Measurements from ENCODE around the gene GPR62. TPM values are rescaled to one million over a fixed set of nuclear protein-coding genes. Genes with fewer than 3 reads are reported as not detected.
A peak's percentile ranks its signal among the peaks of the same experiment; 100 is the strongest.
"Not testable (repeated sequence)": the region's sequence is repeated elsewhere in the genome, so short reads cannot be mapped to it uniquely, and the experiment has no call there.

The GPR62 gene
- total and polyA plus RNA-seq, 4 experiments from 2014 or later: not detected

GRCh38 chr3:51985063-51985462 lies 29.9 kb downstream of the GPR62 start:
- DNase-seq: no peak
- Mint-ChIP-seq H3K36me3 (no peaks in the 10 kb centered on the region), H3K9me3 (no peaks in the 10 kb centered on the region), H3K4me1 (peaks cover 7 to 29% (median 23%) of the 10 kb centered on the region in 4 donors), H3K4me3 (peak overlapping the region in 2 of 8 donors; percentile 57 to 69), H3K27ac (peak overlapping the region; percentile 5 to 84 (median 70)), H3K27me3 (no peaks in the 10 kb centered on the region)
- POLR2A ChIA-PET (ENCODE audit: partially characterized antibody): interaction anchor here (5.3 to 8.2 kb wide), 2 partner anchors 10 to 11 kb away, joined by 59 to 65 read pairs; partner anchors contain the start of genes ABHD14A, ABHD14B and RPL29
- Histone ChIP-seq H3K9me3 (ENCODE audit: control insufficient read depth in 1 of 2, low read length in 2 of 2) (no peaks in the 10 kb centered on the region), H3K27me3 (ENCODE audit: insufficient read depth, low read length) (no peaks in the 10 kb centered on the region), H3K27ac (ENCODE audit: low read depth, low read length) (no peak overlapping the region), H3K4me1 (ENCODE audit: insufficient read depth, low read length) (peaks cover 26% of the 10 kb centered on the region), H3K4me3 (ENCODE audit: low read length in 2 of 2) (no peak overlapping the region), H3K36me3 (ENCODE audit: insufficient read depth, low read length) (no peaks in the 10 kb centered on the region)
- CTCF ChIA-PET (ENCODE audit: partially characterized antibody): interaction anchor here (4.5 kb wide), 1 partner anchor 9 kb away, joined by 29 read pairs; the partner anchor contains the start of gene RPL29
- intact Hi-C loops (cut with micrococcal nuclease): no loop called here

- H3K36me3 ChIP-seq (ENCODE audit: insufficient read depth, low read length): no peaks in the 10 kb centered on the region
- no peak overlapping the region for H3K27ac ChIP-seq (ENCODE audit: low read depth, low read length)
- Mint-ChIP-seq H3K27me3 (no peaks in the 10 kb centered on the region), H3K36me3 (peaks cover 2 to 3% of the 10 kb centered on the region in 2 donors), H3K4me1 (peaks cover 7 to 26% (median 19%) of the 10 kb centered on the region in 4 donors), H3K4me3 (no peak overlapping the region), H3K9me3 (no peaks in the 10 kb centered on the region), H3K27ac (peak overlapping the region in 3 of 7 donors; percentile 17 to 48 (median 47))
- POLR2A ChIA-PET (ENCODE audit: partially characterized antibody): interaction anchor here (0.6 to 8.2 kb wide), 3 partner anchors 8 to 12 kb away, joined by 3 to 65 read pairs (median 59); partner anchors contain the start of genes ABHD14A, ABHD14B and RPL29
- CTCF ChIA-PET (ENCODE audit: partially characterized antibody): interaction anchor here (1.0 to 1.7 kb wide), 2 partner anchors 12 to 67 kb away, joined by 3 to 4 read pairs; partner anchors contain the start of gene ABHD14B
- no peaks in the 10 kb centered on the region for H3K27me3 ChIP-seq (ENCODE audit: insufficient read depth, low read length)
- H3K4me1 ChIP-seq (ENCODE audit: insufficient read depth, low read length): peaks cover 21% of the 10 kb centered on the region
- intact Hi-C loops (cut with micrococcal nuclease): no loop called here
- H3K4me3 ChIP-seq (ENCODE audit: low read length in 2 of 2): no peak overlapping the region
- no peaks in the 10 kb centered on the region for H3K9me3 ChIP-seq (ENCODE audit: control insufficient read depth in 1 of 2, low read length in 2 of 2)
- no peak for DNase-seq
Observed at GRCh38 chr3:51986010-51986947, 31.1 kb downstream of the GPR62 start.

DNA sequence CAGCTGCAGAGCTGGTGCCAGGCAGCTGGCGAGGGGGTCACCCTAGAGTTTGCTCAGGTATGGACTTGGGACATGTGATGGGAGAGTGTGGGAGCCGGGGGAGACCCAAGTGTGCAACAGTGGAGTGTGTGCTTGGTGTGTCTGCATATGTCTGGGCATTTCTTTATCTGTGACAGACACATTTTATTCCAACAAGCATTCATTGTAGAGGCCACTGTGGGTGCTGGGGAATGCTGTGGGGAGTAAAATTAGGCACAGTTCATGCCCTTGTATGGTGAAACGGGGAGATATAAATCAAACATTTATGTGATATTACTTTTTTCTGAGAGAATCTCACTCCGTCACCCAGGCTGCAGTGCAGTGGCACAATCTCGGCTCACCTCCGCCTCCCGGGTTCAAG lies 32.4 kb downstream of the GPR62 start:
- intact Hi-C loops (cut with micrococcal nuclease): no loop called here
- Histone ChIP-seq H3K4me3 (ENCODE audit: low read length in 2 of 2) (no peak overlapping the region), H3K36me3 (ENCODE audit: insufficient read depth, low read length) (peaks cover 3% of the 10 kb centered on the region), H3K9me3 (ENCODE audit: control insufficient read depth in 1 of 2, low read length in 2 of 2) (no peaks in the 10 kb centered on the region), H3K27me3 (ENCODE audit: insufficient read depth, low read length) (no peaks in the 10 kb centered on the region), H3K27ac (ENCODE audit: low read depth, low read length) (no peak overlapping the region), H3K4me1 (ENCODE audit: insufficient read depth, low read length) (peaks cover 12% of the 10 kb centered on the region)
- POLR2A ChIA-PET (ENCODE audit: partially characterized antibody): interaction anchor here (0.6 to 8.2 kb wide), 2 partner anchors 7 to 33 kb away, joined by 3 to 59 read pairs; partner anchors contain the start of gene RPL29
- CTCF ChIA-PET (ENCODE audit: partially characterized antibody): interaction anchor here (1.7 kb wide), 1 partner anchor 66 kb away, joined by 4 read pairs; no protein-coding TSS in a partner anchor
- H3K9me3 Mint-ChIP-seq: no peaks in the 10 kb centered on the region
- H3K4me1 Mint-ChIP-seq: peaks cover 3 to 26% (median 16%) of the 10 kb centered on the region in 4 donors
- no peak for DNase-seq
- H3K27me3 Mint-ChIP-seq: no peaks in the 10 kb centered on the region
- H3K4me3 Mint-ChIP-seq: no peak overlapping the region
- H3K27ac Mint-ChIP-seq: peak overlapping the region in 4 of 7 donors; percentile 20 to 74 (median 64)
- H3K36me3 Mint-ChIP-seq: peaks cover 6 to 8% of the 10 kb centered on the region in 2 donors

GRCh38 chr3:51988286-51989146 lies 33.3 kb downstream of the GPR62 start:
- Histone ChIP-seq H3K27ac (ENCODE audit: low read depth, low read length) (no peak overlapping the region), H3K9me3 (ENCODE audit: control insufficient read depth in 1 of 2, low read length in 2 of 2) (no peaks in the 10 kb centered on the region), H3K27me3 (ENCODE audit: insufficient read depth, low read length) (no peaks in the 10 kb centered on the region), H3K4me1 (ENCODE audit: insufficient read depth, low read length) (peaks cover 15% of the 10 kb centered on the region), H3K4me3 (ENCODE audit: low read length in 2 of 2) (no peak overlapping the region), H3K36me3 (ENCODE audit: insufficient read depth, low read length) (peaks cover 6% of the 10 kb centered on the region)
- Mint-ChIP-seq H3K27me3 (no peaks in the 10 kb centered on the region), H3K27ac (peak overlapping the region in 5 of 7 donors; percentile 22 to 69 (median 65)), H3K4me1 (peaks cover 3 to 26% (median 12%) of the 10 kb centered on the region in 4 donors), H3K4me3 (no peak overlapping the region), H3K36me3 (peaks cover 8 to 13% of the 10 kb centered on the region in 2 donors), H3K9me3 (no peaks in the 10 kb centered on the region)
- ChIA-PET CTCF (ENCODE audit: partially characterized antibody) (no interaction called here), POLR2A (ENCODE audit: partially characterized antibody) (no interaction called here)
- intact Hi-C loops (cut with micrococcal nuclease): no loop called here
- no peak for DNase-seq

GRCh38 chr3:51990501-51990971 lies 35.4 kb downstream of the GPR62 start:
- H3K27ac ChIP-seq (ENCODE audit: low read depth, low read length); H3K27me3 Mint-ChIP-seq; H3K9me3 Mint-ChIP-seq; H3K9me3 ChIP-seq (ENCODE audit: control insufficient read depth in 1 of 2, low read length in 2 of 2); H3K27ac Mint-ChIP-seq; H3K4me3 ChIP-seq (ENCODE audit: low read length in 2 of 2); H3K27me3 ChIP-seq (ENCODE audit: insufficient read depth, low read length); H3K4me3 Mint-ChIP-seq; intact Hi-C loops (cut with micrococcal nuclease); DNase-seq: not testable (repeated sequence)
- H3K4me1 ChIP-seq (ENCODE audit: insufficient read depth, low read length): peaks cover 28% of the 10 kb centered on the region
- POLR2A ChIA-PET (ENCODE audit: partially characterized antibody): interaction anchor here (2.9 kb wide), 1 partner anchor 8 kb away, joined by 23 read pairs; the partner anchor contains the start of gene ACY1
- H3K36me3 Mint-ChIP-seq: peaks cover 21 to 29% of the 10 kb centered on the region in 2 donors
- CTCF ChIA-PET (ENCODE audit: partially characterized antibody): interaction anchor here (5.9 kb wide), 1 partner anchor 7 kb away, joined by 29 read pairs; the partner anchor contains the start of gene ACY1
- H3K4me1 Mint-ChIP-seq: peaks cover 12 to 40% (median 24%) of the 10 kb centered on the region in 4 donors
- peaks cover 19% of the 10 kb centered on the region for H3K36me3 ChIP-seq (ENCODE audit: insufficient read depth, low read length)

- no peak overlapping the region for H3K4me3 Mint-ChIP-seq
- Histone ChIP-seq H3K4me1 (ENCODE audit: insufficient read depth, low read length) (peaks cover 30% of the 10 kb centered on the region), H3K9me3 (ENCODE audit: control insufficient read depth in 1 of 2, low read length in 2 of 2) (no peaks in the 10 kb centered on the region), H3K27me3 (ENCODE audit: insufficient read depth, low read length) (no peaks in the 10 kb centered on the region), H3K4me3 (ENCODE audit: low read length in 2 of 2) (no peak overlapping the region), H3K27ac (ENCODE audit: low read depth, low read length) (no peak overlapping the region), H3K36me3 (ENCODE audit: insufficient read depth, low read length) (peaks cover 19% of the 10 kb centered on the region)
- H3K27me3 Mint-ChIP-seq: no peaks in the 10 kb centered on the region
- ChIA-PET POLR2A (ENCODE audit: partially characterized antibody) (interaction anchor here (0.6 to 2.9 kb wide), 4 partner anchors 10 to 156 kb away, joined by 3 to 23 read pairs (median 8); partner anchors contain the start of genes ABHD14A, ABHD14B and ACY1), CTCF (ENCODE audit: partially characterized antibody) (interaction anchor here (1.2 to 5.9 kb wide), 2 partner anchors 9 kb away, joined by 3 to 29 read pairs; partner anchors contain the start of gene ACY1)
- H3K36me3 Mint-ChIP-seq: peaks cover 23 to 32% of the 10 kb centered on the region in 2 donors
- peak overlapping the region in 3 of 7 donors; percentile 50 to 99 (median 52) for H3K27ac Mint-ChIP-seq
- peaks cover 16 to 45% (median 29%) of the 10 kb centered on the region in 4 donors for H3K4me1 Mint-ChIP-seq
- DNase-seq: no peak
- intact Hi-C loops (cut with micrococcal nuclease): no loop called here
- H3K9me3 Mint-ChIP-seq: no peaks in the 10 kb centered on the region
Observed at GRCh38 chr3:51992017-51992682, 37.0 kb downstream of the GPR62 start.

All from CD4-positive, alpha-beta memory T cell (primary cell).